WI38 (cell line): ENCODE data around the gene SLC30A10.
A peak's percentile ranks its signal among the peaks of the same experiment; 100 is the strongest.

Experiments
- H3K4me3 ChIP-seq: 2 replicates; pipeline ENCODE4 v1.5.1; 2011; ENCODE audit warnings: low read depth, mild to moderate bottlenecking, control low read depth, low read length
- TF ChIP-seq, protein P1 (sequence below): IDR thresholded peaks from 2 replicates; pipeline ENCODE4 v1.5.1; 2012; ENCODE audit warnings: low read depth, mild to moderate bottlenecking, control low read depth, low read length

Gene SLC30A10

DNA sequence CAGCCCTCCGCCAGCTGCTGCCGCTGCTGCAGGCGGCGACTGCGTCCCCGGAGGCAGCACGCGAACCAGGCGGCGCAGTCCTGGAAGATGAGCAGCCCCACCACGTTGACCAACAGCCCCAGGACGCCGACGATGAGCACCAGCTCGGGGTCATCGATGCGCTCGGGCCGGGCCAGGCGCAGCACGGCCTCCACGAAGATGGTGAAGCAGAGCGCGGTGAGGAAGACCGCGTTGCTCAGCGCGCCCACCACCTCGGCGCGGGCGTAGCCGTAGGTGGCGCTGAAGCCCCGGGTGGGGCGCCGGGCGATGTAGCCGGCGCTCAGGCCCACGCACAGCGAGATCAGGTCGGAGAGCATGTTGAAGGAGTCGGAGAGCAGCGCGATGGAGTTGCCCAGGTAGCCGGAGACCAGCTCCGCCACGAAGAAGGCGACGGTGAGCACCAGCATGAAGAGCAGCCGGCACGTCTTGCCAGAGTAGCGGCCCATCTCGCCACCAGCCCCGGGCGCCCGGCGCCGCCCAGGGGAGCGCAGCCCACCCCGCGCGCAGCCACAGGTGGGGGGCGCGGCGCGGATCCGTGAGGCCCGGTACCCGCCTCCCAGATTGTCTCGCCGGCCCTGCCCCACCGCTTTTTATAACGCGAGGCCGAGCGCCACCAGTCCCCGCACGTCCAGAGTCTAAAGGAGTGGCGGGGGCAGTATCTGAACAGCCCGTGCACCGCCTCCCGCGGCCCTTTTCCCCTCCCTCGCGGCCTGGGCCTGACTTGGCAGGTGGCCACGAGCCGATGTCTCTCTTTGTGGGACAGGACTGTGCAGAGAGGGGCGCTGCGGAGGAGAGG is at the start of gene SLC30A10:
SLC30A10 (minus strand) TSS at position 602 of the 835 bp plus-strand sequence; CDS start at position 485, 117 bp downstream.
- TF ChIP-seq, protein P1, sequence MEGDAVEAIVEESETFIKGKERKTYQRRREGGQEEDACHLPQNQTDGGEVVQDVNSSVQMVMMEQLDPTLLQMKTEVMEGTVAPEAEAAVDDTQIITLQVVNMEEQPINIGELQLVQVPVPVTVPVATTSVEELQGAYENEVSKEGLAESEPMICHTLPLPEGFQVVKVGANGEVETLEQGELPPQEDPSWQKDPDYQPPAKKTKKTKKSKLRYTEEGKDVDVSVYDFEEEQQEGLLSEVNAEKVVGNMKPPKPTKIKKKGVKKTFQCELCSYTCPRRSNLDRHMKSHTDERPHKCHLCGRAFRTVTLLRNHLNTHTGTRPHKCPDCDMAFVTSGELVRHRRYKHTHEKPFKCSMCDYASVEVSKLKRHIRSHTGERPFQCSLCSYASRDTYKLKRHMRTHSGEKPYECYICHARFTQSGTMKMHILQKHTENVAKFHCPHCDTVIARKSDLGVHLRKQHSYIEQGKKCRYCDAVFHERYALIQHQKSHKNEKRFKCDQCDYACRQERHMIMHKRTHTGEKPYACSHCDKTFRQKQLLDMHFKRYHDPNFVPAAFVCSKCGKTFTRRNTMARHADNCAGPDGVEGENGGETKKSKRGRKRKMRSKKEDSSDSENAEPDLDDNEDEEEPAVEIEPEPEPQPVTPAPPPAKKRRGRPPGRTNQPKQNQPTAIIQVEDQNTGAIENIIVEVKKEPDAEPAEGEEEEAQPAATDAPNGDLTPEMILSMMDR, result no peak
- H3K4me3 ChIP-seq, result peak within 1 kb of the TSS; percentile 44

DNA sequence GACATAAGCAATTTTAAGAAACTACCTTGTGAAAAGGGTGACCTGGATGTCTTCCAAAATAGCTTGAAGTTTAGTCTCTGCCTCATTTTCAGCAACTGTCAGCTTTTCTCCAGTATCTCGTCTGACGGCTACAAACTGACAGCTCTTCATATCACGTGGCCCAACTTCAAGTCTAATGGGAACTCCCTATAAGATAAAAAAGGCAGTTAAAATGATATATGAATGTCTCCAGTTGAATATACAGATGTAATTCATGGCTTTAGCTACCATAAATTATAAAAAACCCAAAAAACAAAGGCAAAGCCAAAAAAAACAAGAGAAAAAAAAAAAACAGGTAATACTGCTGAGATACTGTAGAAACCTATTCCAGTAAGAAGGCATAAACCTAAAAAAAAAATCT is 44.9 kb upstream of the SLC30A10 start:
- TF ChIP-seq, protein P1, result no peak
- H3K4me3 ChIP-seq, result no peak overlapping the region

DNA sequence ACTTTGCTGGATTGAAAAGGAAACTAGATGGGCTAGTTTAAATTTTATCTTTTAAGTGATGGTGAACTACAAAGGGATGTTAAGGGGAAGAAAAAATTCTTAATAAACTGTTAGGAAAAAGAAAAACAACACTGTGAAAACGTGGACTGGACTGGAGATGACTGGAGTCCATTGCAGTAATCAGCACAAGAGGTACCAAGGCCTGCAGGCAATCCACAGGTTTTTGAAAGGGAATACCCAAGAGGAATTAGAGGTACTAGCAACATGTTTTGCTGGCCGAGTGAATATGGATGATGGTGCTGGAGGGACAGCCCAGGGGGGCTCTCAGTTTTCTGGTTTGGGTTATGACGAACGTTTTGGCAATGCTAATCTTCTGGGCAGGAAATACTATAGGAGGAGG is 39.0 kb upstream of the SLC30A10 start:
- TF ChIP-seq, protein P1, result no peak
- no peak overlapping the region for H3K4me3 ChIP-seq

DNA sequence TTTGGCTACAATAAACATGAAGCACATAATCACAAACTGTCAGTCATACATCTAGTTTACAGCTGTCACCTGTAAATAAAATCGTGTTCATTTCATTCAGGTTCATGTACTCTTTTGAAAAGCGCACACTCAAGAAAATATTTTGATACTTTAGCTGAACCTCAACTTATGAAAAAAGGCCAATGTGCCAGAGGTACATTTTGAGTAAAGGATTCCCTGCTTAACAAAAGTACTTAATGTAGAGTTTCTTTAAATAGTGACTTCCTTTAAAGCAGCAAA is 37.7 kb upstream of the SLC30A10 start:
- H3K4me3 ChIP-seq, result no peak overlapping the region
- TF ChIP-seq, protein P1, result no peak

DNA sequence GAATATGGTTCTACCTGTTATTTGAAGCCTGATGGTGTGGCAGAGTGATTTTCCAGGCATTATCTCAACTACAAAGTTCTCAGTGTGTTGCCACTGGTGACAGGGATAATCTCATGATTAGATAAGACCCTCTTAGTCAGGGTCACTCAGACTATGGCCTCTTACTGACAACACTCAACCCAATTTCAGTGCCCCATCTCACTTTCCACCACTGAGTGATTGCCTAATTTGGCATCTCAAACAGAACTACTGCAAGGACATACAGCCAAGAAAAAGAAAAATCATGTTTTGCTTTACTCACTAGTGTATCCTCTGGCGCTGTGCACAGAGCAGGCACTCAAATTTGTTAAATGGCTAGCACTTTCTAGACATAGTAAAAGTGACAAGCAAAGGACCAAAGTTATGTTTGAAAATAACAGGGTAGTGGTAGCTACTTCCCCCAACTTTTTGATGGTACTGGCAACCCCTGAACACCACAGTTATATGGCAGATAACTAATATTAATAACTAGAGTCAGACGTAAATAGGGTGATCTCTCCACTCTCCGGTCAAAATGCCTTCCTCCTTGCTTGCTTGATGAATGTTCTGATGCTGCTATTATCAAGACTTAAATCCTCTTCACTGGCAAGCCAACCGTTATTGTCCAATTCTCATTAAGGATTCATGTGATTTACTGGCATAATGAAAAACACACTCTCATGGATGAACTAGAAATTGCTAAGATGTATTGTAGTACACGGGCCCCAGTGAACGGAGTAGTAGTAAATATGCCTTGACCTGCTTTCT is 37.1 kb upstream of the SLC30A10 start:
- H3K4me3 ChIP-seq, result no peak overlapping the region

DNA sequence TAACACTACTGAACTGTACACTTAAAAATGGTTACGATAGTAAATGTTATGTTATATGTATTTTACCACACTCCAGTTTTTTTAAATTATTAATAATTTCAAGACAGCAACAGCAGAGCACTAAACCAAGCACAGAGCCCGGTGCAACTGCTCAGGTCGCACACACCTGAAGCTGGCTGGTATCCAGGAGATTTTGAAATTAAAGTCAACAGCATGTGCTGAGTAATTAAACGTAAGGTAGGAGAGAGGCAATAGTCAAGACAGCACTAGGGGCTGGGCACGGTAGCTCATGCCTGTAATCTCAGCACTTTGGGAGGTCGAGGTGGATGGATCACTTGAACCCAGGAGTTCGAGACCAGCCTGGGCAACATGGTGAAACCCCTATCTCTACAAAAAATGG is 35.1 kb upstream of the SLC30A10 start:
- TF ChIP-seq, protein P1, result no peak
- H3K4me3 ChIP-seq, result no peak overlapping the region

More for the DNA sequence above, 37.1 kb upstream of the SLC30A10 start:
- TF ChIP-seq, protein P1, result no peak

DNA sequence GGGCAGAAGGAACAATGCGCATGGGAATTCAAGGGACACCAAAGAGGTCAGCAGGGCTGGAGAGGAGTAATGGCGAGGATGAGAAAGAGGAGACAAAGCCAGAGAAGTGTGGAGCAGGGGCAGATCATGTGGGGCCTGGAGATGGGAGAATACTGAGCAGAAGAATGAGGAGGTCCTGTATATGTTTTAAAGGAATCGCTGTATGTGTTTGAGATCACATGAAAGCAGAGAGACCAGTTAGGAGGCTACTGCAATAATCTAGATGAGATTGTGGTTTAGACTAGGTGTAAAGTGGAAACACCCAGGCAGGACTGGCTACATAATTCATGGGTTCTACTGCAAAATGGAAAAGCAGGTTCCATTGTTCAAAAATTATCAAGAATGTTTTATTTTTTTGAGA is 33.3 kb upstream of the SLC30A10 start:
- TF ChIP-seq, protein P1, result no peak
- no peak overlapping the region for H3K4me3 ChIP-seq
